ENCODE data around the gene PCSK2. TPM values are rescaled to one million over a fixed set of nuclear protein-coding genes. Genes with fewer than 3 reads are reported as not detected.
"Not testable (repeated sequence)": the region's sequence is repeated elsewhere in the genome, so short reads cannot be mapped to it uniquely, and the experiment has no call there.

The PCSK2 gene
- 0.86 TPM for total RNA-seq
- long read RNA-seq, full-length matches to known transcripts, result 5 of 5 reads
- long read RNA-seq, partial matches to known transcripts, result 0 of 5 reads
- long read RNA-seq, other reads (novel, unspliced or antisense), result 0 of 5 reads

DNA sequence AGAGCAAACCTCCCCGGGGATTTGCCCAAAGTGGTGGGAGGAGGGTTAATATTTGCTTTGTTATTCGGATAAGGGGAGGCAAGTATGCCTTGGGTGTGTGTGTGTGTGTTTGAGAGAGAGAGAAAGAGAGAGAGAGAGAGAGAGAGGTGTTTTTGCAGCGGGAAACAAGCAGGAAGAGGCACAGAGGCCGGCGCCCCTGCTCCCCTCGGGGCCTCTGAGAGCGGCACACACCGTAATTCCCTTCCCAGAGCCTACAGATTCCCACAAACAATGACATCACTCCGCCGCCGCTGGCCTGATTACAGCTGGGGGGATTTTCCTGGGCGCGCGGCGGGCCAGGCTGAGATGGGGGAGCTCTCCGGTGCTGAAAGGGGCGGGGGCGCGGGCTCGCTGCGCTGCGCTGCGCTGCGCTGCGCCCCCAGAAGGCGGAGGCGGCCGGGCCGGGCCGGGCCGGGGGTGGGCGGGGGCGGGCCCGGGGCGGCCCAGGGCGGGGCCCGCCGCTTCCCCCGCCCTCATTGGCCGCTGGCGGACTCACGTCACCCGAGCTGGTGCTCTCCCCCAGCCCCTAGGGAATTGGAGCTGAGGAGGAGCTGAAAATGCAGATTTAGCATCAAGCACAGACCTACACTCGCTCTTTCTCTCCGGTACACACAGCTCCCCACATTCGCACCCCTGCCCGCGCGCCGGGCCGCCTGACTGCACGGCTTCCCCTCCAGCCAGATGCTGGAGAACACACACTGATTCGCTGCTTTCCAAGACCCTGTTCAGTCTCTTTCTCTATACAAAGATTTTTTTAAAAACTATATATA, at the start of gene PCSK2:
Gene PCSK2, plus strand, starts transcription at position 631 of the 809 bp plus-strand sequence. CDS start 266 bp downstream, outside the sequence.
- intact Hi-C loops (cut with DNase I), result no loop called here
- ATAC-seq (ENCODE audit: poor library complexity) (peak; percentile 72), DNase-seq (peak; percentile 47)

- intact Hi-C loops (cut with DNase I), result no loop called here
- ATAC-seq (ENCODE audit: poor library complexity) (no peak), DNase-seq (no peak)
These were observed 49.5 kb upstream of the PCSK2 start for GRCh38 chr20:17177341-17177740.

DNA sequence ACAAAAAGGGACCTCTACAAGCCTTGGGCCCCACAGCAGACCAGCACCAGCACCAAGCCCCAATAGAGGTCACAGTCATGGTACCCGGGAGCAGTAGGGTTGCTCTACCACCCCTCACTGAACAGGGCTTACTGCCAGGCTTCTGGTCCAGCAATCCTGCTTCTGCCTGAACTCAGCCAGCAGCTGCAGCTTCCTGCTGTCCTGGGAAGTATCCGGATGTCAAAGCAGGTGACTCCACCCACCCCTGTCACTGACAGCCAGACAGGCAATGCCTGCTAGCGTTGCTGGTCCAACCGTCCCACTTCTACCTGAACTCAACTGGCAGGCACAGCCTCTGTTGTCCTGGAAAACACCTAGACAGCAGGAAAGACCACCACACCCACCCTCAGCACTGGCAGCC, 47.0 kb upstream of the PCSK2 start:
- ATAC-seq (ENCODE audit: poor library complexity), result no peak
- DNase-seq, result no peak
- intact Hi-C loops (cut with DNase I), result no loop called here

- intact Hi-C loops (cut with DNase I), result no loop called here
- DNase-seq, result no peak
- no peak for ATAC-seq (ENCODE audit: poor library complexity)
These were observed 36.7 kb upstream of the PCSK2 start for GRCh38 chr20:17189976-17190695.

DNA sequence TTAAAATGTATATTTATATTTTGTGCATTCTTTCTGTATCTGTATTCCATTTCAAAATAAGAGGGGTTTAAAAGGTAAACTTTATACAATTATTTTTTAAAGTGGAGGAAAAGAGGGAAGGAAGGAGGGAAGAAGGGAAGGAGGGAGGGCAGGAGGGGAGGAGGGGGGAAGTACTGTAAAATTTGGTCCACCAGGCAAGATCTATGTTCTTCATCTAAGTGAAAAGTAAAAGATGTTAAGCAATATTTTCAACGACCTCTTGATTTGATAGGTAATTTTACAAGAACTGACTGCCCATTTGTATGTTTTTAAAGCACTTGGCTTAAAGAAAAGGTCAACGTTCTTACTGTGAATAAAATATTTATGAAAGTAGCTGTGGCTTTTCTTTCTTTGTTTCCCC, 29.8 kb upstream of the PCSK2 start:
- ATAC-seq (ENCODE audit: poor library complexity), result no peak
- DNase-seq, result no peak
- intact Hi-C loops (cut with DNase I), result no loop called here

DNA sequence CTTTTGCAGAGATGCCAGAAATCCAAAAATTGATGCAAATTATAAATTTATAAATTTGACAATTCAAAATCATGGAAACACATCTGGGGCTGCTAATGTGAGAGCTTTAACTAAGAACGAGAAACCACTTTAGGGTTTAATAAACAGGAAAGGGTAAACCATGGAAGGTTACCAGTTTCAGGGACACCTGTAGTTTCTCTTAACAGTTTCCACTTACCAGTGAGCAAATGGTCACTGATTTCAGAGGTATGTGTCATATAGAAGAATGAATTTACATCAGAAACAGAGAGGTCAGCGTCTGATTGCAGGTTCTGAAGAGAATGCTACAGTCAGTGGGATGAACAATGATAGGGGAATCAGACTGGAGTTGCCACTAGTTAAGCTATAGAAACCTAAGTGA, 24.8 kb upstream of the PCSK2 start:
- DNase-seq (no peak), ATAC-seq (ENCODE audit: poor library complexity) (no peak)
- intact Hi-C loops (cut with DNase I), result no loop called here

- ATAC-seq (ENCODE audit: poor library complexity), result no peak
- intact Hi-C loops (cut with DNase I), result no loop called here
- no peak for DNase-seq
These were observed 24.2 kb upstream of the PCSK2 start for GRCh38 chr20:17202673-17203072.

DNA sequence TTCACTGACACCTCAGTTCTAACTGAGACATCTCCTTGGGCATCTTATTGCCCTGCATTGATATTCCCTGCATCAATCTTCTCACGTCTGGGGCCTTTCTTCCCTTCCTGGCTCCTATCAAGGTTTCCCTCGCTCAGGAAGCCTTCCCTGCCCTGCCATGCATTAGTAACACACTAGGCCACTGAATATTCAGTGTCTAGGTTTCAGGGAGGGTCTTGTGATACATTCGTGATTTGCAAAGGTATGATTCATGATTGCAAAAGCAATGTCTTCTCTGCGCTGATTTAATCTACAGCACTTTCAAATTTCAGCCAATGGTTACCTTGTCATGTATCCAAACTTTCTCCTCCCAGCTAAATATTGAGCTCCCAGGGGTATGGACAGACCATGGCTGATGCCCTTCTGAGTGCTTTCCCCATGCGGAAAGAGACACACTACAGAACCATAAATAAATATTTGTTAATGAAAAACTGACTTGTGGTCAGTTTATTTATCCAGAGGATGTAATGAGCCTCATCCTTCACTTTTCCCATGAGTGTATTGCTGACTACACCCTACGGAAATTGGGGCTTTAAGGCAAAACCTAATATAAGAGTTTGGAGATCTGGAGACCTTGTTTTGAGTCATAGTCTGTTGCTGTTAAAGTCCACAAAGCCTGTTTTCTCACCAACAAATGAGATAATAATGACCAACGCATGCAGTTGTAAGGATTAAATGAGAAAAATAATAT, 21.6 kb upstream of the PCSK2 start:
- intact Hi-C loops (cut with DNase I), result no loop called here
- no peak for ATAC-seq (ENCODE audit: poor library complexity)

DNA sequence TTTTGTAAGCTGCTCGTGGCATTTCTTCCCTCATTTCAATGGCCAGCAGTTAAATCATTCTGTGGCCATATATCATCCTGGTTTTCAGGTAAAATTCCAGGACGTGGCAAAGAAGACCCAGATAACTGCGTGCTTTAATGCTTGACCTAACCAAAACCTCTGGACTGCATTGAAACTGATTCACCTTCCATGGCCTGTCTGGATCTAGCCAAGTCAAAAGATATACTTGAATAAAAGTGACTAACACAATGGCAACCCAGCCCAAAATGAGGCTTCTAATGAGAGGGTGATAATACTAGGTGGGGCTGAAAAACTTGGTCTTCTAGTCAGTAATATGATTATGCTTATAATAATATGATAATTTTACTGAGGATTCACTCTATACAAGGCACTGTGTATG, 16.5 kb upstream of the PCSK2 start:
- ATAC-seq (ENCODE audit: poor library complexity) (no peak), DNase-seq (no peak)
- intact Hi-C loops (cut with DNase I), result no loop called here

More for the DNA sequence above, 21.6 kb upstream of the PCSK2 start:
- no peak for DNase-seq

DNA sequence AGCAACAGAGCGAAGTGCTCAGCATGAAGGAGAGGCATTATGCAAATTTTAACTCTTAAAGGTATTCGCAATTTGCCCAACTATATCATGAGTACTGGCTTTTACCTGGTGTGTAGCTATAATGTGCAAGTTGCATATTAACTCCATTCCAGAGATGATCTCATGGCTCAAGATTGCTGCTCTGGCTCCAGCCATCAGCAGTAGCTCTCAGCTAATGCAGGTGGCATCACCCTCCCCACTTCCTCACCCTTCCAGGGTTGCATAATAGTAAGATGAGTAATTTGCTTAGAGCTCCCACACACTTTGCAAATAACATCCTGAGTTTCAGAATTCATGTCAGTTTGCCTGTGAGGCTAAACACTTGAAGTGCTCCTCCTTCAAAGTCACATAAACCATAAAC, 15.9 kb upstream of the PCSK2 start:
- intact Hi-C loops (cut with DNase I), result no loop called here
- ATAC-seq (ENCODE audit: poor library complexity), result no peak

GRCh38 chr20:17215167-17215566, 11.7 kb upstream of the PCSK2 start:
- DNase-seq, result no peak
- intact Hi-C loops (cut with DNase I), result no loop called here
- ATAC-seq (ENCODE audit: poor library complexity), result no peak

More for the DNA sequence above, 15.9 kb upstream of the PCSK2 start:
- no peak for DNase-seq

DNA sequence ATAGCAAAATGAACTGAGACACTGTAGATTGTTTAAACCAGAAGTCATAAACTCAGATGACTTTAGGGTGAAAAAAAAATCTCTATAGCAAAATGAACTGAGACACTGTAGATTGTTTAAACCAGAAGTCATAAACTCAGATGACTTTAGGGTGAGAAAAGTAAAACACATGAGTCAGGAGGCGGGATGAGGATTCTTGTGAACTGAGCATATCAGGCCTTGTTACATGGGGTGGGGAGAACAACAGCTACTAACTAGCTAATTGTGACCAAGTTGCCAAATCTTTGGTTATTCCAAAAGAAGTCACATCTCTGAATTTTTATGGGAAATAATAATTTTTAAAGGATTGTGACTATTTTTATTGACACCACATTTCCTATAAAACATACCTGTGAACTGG, 7.0 kb upstream of the PCSK2 start:
- intact Hi-C loops (cut with DNase I); ATAC-seq (ENCODE audit: poor library complexity); DNase-seq: not testable (repeated sequence)

- intact Hi-C loops (cut with DNase I), result no loop called here
- no peak for DNase-seq
- ATAC-seq (ENCODE audit: poor library complexity), result no peak
These were observed 3.3 kb upstream of the PCSK2 start for GRCh38 chr20:17223553-17223952.

- intact Hi-C loops (cut with DNase I), result no loop called here
- ATAC-seq (ENCODE audit: poor library complexity) (no peak), DNase-seq (no peak)
These were observed 910 bp upstream of the PCSK2 start for GRCh38 chr20:17225851-17226409.

DNA sequence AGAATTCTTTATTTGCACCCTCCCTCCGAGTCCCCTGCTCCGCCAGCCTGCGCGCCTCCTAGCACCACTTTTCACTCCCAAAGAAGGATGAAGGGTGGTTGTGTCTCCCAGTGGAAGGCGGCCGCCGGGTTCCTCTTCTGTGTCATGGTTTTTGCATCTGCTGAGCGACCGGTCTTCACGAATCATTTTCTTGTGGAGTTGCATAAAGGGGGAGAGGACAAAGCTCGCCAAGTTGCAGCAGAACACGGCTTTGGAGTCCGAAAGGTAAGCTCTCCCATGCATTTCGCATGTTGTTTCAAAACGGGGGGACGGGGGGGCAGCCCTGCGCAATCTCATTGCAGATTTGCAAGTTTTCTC, 357 bp downstream of the PCSK2 start:
- intact Hi-C loops (cut with DNase I), result no loop called here
- no peak for ATAC-seq (ENCODE audit: poor library complexity)
- no peak for DNase-seq

DNA sequence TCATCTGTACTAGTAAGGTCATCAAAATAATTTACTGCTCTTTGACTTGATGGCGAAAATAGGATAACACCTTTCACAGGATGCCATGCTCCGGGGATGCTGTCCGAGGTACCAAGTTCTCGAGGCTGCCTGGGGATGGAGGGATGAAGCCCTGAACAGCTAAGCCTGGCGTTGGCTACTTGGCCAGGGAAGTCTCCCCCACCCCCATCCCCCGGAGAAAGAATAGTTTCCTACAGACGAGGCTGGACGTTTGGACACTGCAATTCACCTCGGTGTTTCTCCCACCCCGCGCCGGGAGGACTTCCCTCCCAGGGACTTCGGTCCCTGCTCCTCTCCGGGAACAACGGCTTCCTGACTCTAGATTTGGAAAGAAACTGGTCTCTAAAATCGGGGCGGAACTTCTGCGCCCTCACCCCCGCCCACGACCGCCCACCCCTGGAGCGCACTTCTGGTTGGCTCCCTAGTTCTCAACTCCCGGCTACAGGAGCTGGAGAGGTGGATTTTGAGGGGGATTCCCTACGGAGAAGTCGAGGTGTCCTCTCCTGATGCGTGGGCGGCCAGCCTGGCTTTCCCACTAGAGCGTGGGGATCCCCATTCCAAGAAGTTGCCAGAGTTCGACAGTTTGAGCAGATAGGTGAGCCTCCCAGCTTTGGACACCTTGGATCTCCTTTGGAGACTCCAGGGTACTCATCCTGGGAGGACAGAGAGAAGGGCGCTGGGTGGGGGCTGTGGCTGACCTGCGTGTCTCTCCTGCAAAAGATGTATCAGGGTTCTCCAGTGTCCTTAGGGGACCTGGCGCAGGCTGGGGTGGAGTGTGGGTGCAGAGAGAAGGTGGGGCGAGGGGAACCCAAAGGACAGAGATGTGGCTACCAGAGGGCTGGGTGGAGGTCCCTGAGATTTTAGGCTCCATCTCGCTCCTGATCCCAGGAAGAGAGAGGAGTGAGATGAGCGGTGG, 1.1 kb downstream of the PCSK2 start:
- ATAC-seq (ENCODE audit: poor library complexity) (no peak), DNase-seq (no peak)
- intact Hi-C loops (cut with DNase I), result no loop called here

GRCh38 chr20:17228624-17229061, 1.8 kb downstream of the PCSK2 start:
- intact Hi-C loops (cut with DNase I), result no loop called here
- no peak for DNase-seq
- ATAC-seq (ENCODE audit: poor library complexity), result no peak

DNA sequence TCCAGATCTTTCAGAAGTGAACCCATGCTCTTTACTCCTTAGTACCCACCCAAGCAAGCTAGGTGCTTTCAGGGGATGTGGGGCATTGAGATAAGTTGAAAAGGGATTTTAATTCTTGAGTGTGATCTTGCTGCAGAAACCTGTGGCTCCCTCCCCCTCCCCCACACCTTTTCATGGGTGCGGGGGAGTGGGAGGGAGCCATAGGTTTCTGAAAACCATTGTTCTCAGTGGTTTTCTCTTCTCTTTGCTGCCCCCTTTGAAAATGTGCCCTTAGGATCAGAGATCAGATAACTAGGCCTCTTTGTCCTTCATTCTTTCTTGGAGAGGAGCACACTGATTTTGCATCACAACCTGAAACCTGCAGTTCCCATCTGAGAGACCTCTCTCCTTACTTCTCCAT, 2.4 kb downstream of the PCSK2 start:
- intact Hi-C loops (cut with DNase I), result no loop called here
- DNase-seq, result no peak
- ATAC-seq (ENCODE audit: poor library complexity), result no peak
